ENCODE results near the gene DENND1A. TPM values are rescaled to one million over a fixed set of nuclear protein-coding genes. Genes with fewer than 3 reads are reported as not detected.
A peak's percentile ranks its signal among the peaks of the same experiment; 100 is the strongest.
"Not testable (repeated sequence)": the region's sequence is repeated elsewhere in the genome, so short reads cannot be mapped to it uniquely, and the experiment has no call there.

Gene DENND1A
- total RNA-seq, 1 donor from 2014 or later: 48.1 TPM

DNA sequence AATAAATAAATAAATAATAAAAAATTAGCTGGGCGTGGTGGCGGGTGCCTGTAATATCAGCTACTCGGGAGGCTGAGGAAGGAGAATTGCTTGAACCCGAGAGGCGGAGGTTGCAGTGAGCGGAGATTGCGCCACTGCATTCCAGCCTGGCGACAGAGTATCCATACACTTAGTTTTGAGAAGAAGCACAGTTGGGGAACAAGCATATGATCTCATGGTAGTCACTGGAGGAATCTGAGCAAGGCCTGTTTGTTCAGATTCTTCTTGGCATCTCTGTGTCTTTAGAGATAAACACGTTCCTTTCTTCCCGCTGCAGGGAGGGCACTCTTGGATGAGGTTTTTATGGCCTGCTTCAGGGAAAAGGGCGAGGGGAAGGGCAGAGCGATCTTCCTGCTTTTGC is 15.6 kb upstream of the DENND1A start:
- Histone ChIP-seq H3F3A (ENCODE audit: low read depth) (peaks cover 12% of the 10 kb centered on the region), H3K4me1 (peaks cover 3% of the 10 kb centered on the region), H3K27ac (no peak overlapping the region), H3K9ac (no peak overlapping the region), H3K4me2 (no peak overlapping the region), H3K9me3 (ENCODE audit: low read depth) (no peaks in the 10 kb centered on the region), H4K20me1 (ENCODE audit: low read depth) (no peaks in the 10 kb centered on the region), H3K79me2 (ENCODE audit: low read depth) (no peaks in the 10 kb centered on the region), H3K27me3 (no peaks in the 10 kb centered on the region), H3K36me3 (no peaks in the 10 kb centered on the region), H3K4me3 (no peak overlapping the region), H2AFZ (replicated peaks) (no peak overlapping the region)
- TF ChIP-seq EZH2 (IDR thresholded peaks at IDR 0.05) (no peak), EZH2phosphoT487 (IDR thresholded peaks at IDR 0.05) (no peak)
- TF ChIP-seq, protein P1, sequence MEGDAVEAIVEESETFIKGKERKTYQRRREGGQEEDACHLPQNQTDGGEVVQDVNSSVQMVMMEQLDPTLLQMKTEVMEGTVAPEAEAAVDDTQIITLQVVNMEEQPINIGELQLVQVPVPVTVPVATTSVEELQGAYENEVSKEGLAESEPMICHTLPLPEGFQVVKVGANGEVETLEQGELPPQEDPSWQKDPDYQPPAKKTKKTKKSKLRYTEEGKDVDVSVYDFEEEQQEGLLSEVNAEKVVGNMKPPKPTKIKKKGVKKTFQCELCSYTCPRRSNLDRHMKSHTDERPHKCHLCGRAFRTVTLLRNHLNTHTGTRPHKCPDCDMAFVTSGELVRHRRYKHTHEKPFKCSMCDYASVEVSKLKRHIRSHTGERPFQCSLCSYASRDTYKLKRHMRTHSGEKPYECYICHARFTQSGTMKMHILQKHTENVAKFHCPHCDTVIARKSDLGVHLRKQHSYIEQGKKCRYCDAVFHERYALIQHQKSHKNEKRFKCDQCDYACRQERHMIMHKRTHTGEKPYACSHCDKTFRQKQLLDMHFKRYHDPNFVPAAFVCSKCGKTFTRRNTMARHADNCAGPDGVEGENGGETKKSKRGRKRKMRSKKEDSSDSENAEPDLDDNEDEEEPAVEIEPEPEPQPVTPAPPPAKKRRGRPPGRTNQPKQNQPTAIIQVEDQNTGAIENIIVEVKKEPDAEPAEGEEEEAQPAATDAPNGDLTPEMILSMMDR (IDR thresholded peaks at IDR 0.05): no peak
- no peak overlapping the region for H3K4me3 Mint-ChIP-seq
- peaks cover 5% of the 10 kb centered on the region for H3K4me1 Mint-ChIP-seq
- H3K9me3 Mint-ChIP-seq: peaks cover under 1% of the 10 kb centered on the region
- H3K36me3 Mint-ChIP-seq: no peaks in the 10 kb centered on the region
- DNase-seq (ENCODE audit: low spot score): no peak
- peaks cover 9% of the 10 kb centered on the region for H3K27me3 Mint-ChIP-seq (ENCODE audit: insufficient read depth, low read depth)
- H3K27ac Mint-ChIP-seq: no peak overlapping the region

DNA sequence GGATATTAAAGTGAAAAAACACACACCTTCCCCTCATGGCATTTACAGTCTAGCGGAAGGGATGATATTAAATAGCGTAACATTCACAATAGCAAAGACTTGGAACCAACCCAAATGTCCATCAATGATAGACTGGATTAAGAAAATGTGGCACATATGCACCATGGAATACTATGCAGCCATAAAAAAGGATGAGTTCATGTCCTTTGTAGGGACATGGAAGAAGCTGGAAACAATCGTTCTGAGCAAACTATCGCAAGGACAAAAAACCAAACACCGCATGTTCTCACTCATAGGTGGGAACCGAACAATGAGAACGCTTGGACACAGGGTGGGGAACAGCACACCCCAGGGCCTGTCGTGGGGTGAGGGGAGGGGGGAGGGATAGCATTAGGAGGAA is 14.5 kb upstream of the DENND1A start:
- not testable (repeated sequence) for H3K36me3 ChIP-seq; H3K9ac ChIP-seq; H2AFZ ChIP-seq (replicated peaks); H3K9me3 Mint-ChIP-seq; H3K27ac ChIP-seq; H3K79me2 ChIP-seq (ENCODE audit: low read depth); H3K4me3 ChIP-seq; H3K36me3 Mint-ChIP-seq; H4K20me1 ChIP-seq (ENCODE audit: low read depth); H3K27me3 Mint-ChIP-seq (ENCODE audit: insufficient read depth, low read depth); H3K9me3 ChIP-seq (ENCODE audit: low read depth); H3K27ac Mint-ChIP-seq; H3K4me1 ChIP-seq; H3K4me3 Mint-ChIP-seq; H3K4me1 Mint-ChIP-seq; DNase-seq (ENCODE audit: low spot score); H3K4me2 ChIP-seq; H3K27me3 ChIP-seq
- H3F3A ChIP-seq (ENCODE audit: low read depth): peaks cover 12% of the 10 kb centered on the region

DNA sequence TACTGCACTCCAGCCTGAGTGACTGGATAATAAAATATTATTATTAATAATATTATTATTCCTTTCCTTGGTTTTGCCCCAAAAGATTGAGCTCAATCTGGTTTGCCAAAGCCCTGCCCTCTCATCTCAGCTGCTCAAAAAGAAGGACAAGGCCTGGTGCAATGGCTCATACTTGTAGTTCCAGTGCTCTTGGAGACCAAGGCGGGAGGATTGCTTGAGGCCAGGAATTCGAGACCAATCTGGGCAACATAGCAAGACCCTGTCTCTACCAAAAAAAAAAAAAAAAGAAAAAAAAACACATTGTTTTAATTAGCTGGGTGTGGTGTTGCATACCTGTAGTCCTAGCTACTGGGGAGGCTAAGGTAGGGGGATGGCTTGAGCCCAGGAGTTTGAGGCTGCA is 13.7 kb upstream of the DENND1A start:
- Mint-ChIP-seq H3K4me1 (peaks cover 5% of the 10 kb centered on the region), H3K36me3 (no peaks in the 10 kb centered on the region), H3K27ac (no peak overlapping the region), H3K4me3 (no peak overlapping the region), H3K9me3 (no peaks in the 10 kb centered on the region), H3K27me3 (ENCODE audit: insufficient read depth, low read depth) (peaks cover 7% of the 10 kb centered on the region)
- no peaks in the 10 kb centered on the region for H4K20me1 ChIP-seq (ENCODE audit: low read depth)
- H3F3A ChIP-seq (ENCODE audit: low read depth): peaks cover 12% of the 10 kb centered on the region
- peaks cover 4% of the 10 kb centered on the region for H3K4me1 ChIP-seq
- H3K27ac ChIP-seq: no peak overlapping the region
- no peak overlapping the region for H3K4me3 ChIP-seq
- no peaks in the 10 kb centered on the region for H3K9me3 ChIP-seq (ENCODE audit: low read depth)
- H3K79me2 ChIP-seq (ENCODE audit: low read depth): no peaks in the 10 kb centered on the region
- no peak for DNase-seq (ENCODE audit: low spot score)
- H2AFZ ChIP-seq (replicated peaks): no peak overlapping the region
- H3K27me3 ChIP-seq: no peaks in the 10 kb centered on the region
- no peak overlapping the region for H3K4me2 ChIP-seq
- H3K9ac ChIP-seq: no peak overlapping the region
- TF ChIP-seq, protein P1 (IDR thresholded peaks at IDR 0.05): no peak
- TF ChIP-seq EZH2phosphoT487 (IDR thresholded peaks at IDR 0.05): no peak
- TF ChIP-seq EZH2 (IDR thresholded peaks at IDR 0.05): no peak
- no peaks in the 10 kb centered on the region for H3K36me3 ChIP-seq

DNA sequence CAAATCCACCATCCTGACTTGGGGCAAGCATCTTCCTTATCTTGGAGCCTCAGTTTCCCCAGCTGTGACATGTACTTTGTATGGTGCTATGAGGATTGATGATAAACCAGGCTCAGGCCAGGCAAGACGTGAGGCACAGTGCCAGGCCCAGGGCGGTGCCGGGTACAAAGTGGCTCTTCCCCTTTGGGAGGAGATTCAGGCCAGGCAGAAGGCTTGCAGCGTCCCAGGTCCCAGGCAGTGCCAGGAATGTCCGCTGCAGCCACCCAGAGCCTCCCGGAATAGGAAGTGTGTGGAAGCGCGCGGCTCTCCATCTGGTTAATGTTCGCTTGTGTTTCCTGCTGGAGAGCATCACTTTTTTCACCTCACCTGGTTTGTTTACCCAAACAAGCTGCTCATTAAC is 12.6 kb upstream of the DENND1A start:
- no peaks in the 10 kb centered on the region for H3K9me3 Mint-ChIP-seq

More for the DNA sequence above, 12.6 kb upstream of the DENND1A start:
- no peak overlapping the region for H3K4me3 Mint-ChIP-seq
- H3K27ac Mint-ChIP-seq: peak overlapping the region; percentile 76
- TF ChIP-seq EZH2 (IDR thresholded peaks at IDR 0.05) (no peak), EZH2phosphoT487 (IDR thresholded peaks at IDR 0.05) (no peak)
- TF ChIP-seq, protein P1 (IDR thresholded peaks at IDR 0.05): no peak
- peaks cover 5% of the 10 kb centered on the region for H3K4me1 Mint-ChIP-seq
- H3K4me3 ChIP-seq: no peak overlapping the region
- H3K4me1 ChIP-seq: peaks cover 4% of the 10 kb centered on the region
- no peaks in the 10 kb centered on the region for H3K36me3 Mint-ChIP-seq
- DNase-seq (ENCODE audit: low spot score): no peak
- no peak overlapping the region for H3K4me2 ChIP-seq
- H2AFZ ChIP-seq (replicated peaks): no peak overlapping the region
- peaks cover 5% of the 10 kb centered on the region for H3F3A ChIP-seq (ENCODE audit: low read depth)
- no peaks in the 10 kb centered on the region for H3K36me3 ChIP-seq
- H3K9me3 ChIP-seq (ENCODE audit: low read depth): no peaks in the 10 kb centered on the region
- H3K9ac ChIP-seq: no peak overlapping the region
- no peaks in the 10 kb centered on the region for H4K20me1 ChIP-seq (ENCODE audit: low read depth)
- H3K79me2 ChIP-seq (ENCODE audit: low read depth): no peaks in the 10 kb centered on the region
- H3K27ac ChIP-seq: no peak overlapping the region
- peaks cover 5% of the 10 kb centered on the region for H3K27me3 Mint-ChIP-seq (ENCODE audit: insufficient read depth, low read depth)
- no peaks in the 10 kb centered on the region for H3K27me3 ChIP-seq
